ENCODE data around the gene NCKAP5. TPM values are rescaled to one million over a fixed set of nuclear protein-coding genes. Genes with fewer than 3 reads are reported as not detected.
"Not testable (repeated sequence)": the region's sequence is repeated elsewhere in the genome, so short reads cannot be mapped to it uniquely, and the experiment has no call there.

Gene NCKAP5
- total RNA-seq, 1 donor from 2014 or later, result 4.6 TPM

DNA sequence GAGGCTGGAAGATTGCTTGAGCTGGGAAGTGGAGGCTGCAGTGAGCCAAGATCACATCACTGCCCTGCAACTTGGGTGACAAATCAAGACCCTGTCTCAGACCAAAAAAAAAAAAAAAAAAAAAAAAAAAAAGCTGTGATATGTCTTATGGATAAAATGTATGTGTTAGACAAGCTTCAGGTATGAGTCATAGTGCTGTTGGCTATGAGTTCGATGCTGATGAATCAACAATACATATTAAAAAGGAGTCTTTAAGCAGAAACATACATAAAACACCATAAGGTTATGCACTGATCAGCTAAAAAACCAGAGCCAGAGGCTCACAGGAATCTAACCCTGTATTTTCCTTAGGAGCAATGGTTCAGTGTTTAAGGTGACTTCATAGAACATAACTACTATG is 332.3 kb downstream of the NCKAP5 start:
- DNase-seq (ENCODE audit: low spot score) (no peak), ATAC-seq (no peak)

DNA sequence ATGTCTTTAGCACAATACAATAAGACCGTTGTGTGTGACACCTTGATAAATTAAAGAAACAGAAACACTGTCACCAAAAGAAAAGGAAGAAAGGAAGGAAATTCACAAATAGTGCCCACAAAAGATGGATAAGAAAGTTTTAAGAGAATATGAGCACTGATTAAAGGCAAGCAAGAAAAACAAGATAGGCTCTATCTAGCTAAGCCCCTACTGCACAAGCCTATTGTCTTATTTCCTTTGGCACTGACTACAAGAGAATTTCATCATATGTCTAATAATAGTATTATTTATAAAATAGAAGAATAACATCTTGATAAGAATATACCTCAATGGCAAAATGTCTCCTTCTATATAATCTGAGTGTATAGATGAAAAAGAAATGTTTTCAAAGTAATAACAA is 335.7 kb downstream of the NCKAP5 start:
- ATAC-seq (no peak), DNase-seq (ENCODE audit: low spot score) (no peak)

DNA sequence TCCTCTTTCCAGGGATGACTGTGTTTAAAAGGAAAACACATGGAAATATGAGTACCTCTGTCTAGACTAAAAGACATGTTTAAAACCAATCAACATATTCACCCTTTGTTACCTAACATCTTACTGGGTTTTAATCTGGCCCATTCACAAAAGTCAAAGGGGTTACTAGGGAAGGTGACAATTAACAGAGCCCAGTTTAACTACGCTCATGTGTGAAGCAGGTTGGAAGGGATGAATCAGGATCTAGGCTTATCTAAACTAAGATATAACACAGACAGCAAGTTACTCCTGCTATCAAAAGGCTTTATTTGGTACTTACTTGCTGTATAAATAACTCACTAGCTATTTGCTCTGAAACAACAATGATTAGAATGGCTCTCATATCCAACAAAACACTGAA is 337.0 kb downstream of the NCKAP5 start:
- no peak for DNase-seq (ENCODE audit: low spot score)
- ATAC-seq, result no peak

DNA sequence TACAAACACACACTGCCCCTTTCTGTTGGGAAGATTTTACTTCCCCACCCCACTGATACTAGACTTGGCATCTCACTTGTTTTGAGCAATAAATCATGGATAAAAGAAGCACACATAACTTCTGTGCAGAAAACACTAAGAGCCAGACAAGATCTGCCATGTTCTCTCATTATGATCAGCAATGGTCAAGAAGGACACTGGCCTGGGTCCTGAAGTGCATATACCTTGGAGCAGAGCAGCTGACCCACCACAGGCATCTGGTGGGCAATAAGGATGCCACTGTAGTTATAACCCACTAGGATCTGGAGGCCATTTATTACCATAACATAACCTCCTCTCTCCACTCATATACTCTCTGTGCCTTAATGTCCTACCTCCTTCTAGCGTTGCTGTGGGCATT is 338.3 kb downstream of the NCKAP5 start:
- DNase-seq (ENCODE audit: low spot score), result no peak
- no peak for ATAC-seq

DNA sequence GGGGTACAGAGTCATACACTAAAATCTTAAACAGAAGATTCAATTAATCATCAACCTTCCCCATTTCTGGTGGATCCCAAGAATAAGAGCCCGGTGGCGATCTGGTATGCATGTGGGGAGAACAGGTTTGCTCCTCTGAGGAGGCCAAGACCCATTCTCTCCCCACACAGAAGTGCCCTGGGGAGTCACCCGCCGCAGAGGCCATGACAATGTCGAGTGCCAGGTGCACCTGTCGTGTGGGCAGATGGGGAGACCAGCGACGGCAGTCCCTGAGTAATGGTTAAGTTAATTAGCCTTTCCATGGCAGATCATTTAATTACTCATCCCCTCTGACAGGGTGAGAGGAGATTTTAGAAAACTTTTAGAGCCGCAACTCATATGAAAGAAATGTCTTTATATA is 345.0 kb downstream of the NCKAP5 start:
- DNase-seq (ENCODE audit: low spot score) (no peak), ATAC-seq (no peak)

DNA sequence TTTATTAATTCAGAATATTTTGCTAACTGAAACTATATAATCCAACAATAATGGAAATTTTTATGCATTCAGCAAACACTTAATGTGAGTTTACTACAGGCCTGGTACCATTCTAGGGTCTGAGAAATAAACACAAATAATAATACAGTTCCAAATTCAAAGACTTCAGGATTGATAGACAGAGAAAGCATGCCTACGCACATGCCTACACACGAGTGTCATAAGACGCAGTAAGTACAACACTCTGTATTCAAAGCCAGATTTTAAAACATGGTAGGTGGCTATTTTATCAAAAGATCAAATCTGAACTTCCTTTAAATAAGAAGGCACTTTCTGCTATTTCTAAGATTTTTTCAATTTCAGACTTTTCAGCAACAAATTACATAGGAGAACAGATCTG is 346.9 kb downstream of the NCKAP5 start:
- no peak for DNase-seq (ENCODE audit: low spot score)
- ATAC-seq, result no peak

DNA sequence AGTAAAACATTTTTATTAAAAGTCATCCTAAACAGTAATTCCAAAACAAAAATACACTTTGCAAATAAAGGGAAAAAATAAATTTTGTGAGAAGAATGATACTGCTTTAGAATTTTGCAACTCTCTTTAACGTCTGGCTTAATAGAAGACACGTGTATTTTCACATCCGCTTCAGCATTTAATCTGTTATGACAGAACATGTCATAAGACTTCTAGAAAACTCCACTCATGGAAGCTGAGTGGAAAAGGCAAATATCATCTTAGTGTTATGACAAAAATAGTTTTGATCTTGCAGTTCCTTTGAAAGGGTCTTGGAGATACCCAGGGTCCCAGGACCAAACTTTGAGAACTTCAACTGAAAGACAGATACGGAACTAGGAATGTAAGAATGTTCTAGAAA is 350.1 kb downstream of the NCKAP5 start:
- DNase-seq (ENCODE audit: low spot score) (no peak), ATAC-seq (no peak)

DNA sequence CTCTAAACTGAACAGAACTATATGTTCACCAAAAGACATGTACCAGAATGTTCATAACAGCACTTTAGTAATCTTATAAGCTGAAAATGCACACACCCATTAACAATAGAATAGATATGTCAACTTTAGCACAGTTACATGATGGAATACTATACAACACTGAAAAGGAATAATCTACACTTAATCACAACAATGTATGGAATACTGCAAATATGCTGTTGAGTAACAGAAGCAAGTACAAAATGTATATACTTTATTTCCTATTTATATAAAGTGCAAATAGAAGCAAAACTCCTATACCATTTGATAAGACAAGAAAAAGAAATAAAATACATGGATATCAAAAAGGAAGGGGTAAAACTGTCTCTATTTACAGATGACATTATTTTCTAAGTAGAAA is 352.8 kb downstream of the NCKAP5 start:
- DNase-seq (ENCODE audit: low spot score) (no peak), ATAC-seq (no peak)

DNA sequence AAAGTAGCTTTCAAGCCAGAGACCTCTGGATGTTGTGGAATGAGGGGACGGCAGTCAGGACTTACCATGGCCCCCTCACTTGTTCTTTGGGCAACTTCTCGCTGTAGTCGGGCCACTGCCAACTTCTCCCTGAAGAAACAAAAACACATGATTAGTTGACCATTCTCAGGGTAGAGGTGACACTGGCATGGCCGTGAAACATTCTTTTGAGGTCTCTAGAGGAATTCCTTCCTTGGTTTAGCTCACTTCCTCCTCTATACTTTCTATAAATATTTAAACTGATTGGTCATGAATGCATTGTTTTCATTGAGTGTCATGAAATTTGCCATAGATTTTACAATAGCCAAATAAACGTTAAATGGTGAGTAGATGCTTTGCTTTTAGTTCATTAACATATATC is 354.6 kb downstream of the NCKAP5 start:
- ATAC-seq (no peak), DNase-seq (ENCODE audit: low spot score) (no peak)

DNA sequence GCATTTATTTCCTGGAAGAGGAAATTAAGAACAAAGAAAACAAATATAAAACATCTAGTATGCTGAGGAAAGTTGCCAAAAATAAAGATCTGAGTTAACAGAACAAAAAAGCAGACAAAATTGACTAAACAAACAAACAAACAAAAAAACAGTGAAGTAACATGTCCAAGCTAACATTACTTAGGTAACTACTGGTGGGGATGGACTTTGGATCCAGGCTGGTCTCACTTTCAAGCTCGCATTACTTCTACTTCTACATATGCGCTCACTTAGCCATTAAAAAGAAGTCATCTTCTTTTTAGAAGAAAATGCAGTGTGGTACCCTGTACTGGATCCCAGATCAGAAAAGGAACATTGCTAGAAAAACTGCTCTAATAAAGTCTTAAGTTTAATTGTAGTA is 358.9 kb downstream of the NCKAP5 start:
- ATAC-seq (peak; percentile 78), DNase-seq (ENCODE audit: low spot score) (no peak)

DNA sequence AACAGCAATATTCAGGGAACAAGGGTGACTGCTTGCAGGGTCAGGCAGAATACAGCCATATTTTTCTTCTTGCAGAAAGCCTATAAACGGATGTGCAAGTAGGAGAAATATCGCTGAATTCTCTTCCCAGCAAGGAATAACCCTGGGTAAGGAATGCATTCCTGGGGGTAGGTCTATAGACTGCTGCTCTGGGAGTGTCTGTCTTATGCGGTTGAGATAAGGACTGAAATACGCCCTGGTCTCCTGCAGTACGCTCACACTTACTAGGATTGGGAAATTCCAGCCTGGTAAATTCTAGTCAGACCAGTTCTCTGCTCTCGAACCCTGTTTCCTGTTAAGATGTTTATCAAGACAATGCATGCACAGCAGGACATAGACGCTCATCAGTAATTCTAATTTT is 361.6 kb downstream of the NCKAP5 start:
- not testable (repeated sequence) for DNase-seq (ENCODE audit: low spot score); ATAC-seq

DNA sequence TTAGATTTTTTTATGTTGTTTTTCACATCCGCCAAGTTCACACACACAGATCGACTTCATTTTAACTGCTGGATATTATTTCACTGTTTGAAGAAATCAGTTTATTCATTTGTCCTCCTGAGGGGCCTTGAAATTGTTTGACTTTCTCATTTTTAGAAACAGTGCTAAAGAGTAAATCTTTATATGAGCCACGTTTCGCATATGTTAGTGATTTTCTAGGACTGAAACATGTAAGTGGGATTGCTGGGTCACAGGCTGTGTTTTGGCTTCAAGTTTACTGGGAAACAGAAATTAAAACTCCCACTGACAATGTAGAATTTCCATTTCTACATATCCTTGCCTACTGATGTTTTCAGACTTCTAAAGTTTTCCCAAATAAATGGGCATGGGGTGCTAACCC is 363.8 kb downstream of the NCKAP5 start:
- no peak for ATAC-seq
- no peak for DNase-seq (ENCODE audit: low spot score)

DNA sequence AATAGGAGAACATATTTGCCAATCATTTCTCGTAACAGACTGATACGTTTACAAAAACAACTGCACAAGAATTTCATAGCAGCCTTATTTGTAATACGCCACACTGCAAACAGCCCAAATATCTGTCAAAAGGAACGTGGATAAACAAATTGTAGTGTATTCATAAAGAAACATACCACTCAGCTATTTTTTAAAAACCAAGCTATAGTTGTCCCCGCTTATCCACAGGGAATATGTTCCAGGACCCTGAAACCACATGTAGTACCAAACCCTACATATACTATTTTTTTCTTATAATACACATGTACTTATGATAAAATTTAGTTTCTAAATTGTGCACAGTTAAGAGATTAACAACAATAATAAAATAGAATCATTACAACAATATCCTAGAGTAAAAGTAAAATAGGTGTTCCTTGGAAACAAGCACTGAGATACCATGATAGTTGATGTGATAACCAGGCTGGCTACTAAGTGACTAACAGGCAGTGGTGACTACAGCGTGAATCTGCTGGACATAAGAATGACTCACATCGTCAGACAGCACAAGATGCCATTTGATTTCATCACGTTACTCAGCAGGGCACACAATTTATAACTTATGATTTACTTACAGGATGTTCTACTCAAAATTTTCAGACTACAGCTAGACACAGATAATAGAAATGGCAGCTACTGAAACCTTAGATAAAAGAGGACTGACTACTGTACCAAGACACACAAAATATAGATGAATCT is 367.4 kb downstream of the NCKAP5 start:
- ATAC-seq (peak; percentile 71), DNase-seq (ENCODE audit: low spot score) (no peak)

DNA sequence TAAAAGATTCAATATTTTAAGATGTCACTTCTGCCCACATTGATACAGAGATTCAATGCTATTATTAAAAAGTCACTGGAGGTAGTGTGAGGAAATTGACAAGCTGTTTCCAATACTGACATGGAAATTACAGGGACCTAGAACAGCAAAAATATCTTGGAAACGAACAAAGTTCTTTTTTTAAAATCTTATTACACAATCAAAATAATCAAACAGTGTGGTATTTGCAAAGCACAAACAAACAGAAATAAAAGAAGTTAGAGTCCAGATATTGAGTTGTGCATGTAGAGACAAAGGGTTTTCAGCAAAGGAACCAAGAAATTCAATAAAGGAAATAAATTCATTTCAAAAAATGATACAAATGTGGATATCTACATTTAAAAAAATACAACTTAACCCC is 369.6 kb downstream of the NCKAP5 start:
- ATAC-seq, result peak; percentile 50
- DNase-seq (ENCODE audit: low spot score), result no peak

DNA sequence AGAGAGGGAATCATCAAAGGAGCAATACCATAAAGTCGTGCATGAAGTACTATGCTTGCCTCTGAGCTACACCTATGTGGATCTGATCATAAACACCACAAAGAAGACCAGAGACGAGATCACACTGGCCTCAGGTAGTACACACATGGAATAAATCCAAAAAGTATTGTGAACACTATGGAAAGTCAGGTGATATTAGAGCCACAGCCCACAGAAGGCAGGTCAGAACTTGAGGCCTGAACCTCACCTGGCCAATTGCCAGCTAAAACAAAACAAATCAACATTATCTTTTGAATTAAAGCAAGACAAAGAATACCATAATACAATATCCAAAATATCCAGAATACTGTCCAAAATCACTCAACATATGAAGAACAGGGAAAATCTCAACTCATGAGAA is 371.1 kb downstream of the NCKAP5 start:
- DNase-seq (ENCODE audit: low spot score) (no peak), ATAC-seq (no peak)

DNA sequence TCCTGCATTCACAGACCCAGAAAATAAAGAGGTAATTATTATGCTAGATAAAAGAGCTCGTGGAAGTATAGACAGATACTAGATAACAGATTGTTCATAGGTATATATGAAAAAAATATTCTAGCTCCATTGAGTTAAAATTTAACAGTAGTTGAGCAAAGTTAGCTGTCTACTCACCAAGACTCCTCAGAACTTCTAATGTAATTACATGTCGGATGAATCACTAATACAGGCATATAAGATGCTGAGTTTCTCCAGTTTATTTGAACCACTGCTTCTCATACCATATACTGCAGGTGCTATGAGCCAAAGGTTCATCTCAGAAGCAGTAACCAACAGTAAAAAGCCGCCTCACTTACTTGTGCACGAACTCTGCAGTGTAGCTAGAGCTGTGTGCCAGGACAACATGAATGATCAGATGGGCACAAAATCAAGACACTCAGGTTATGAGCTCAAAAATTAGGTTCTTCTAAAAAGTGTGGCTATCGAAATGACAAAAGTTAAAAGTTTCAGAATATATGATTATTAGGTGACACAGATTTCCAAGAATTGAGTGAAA is 373.4 kb downstream of the NCKAP5 start:
- peak; percentile 70 for ATAC-seq
- DNase-seq (ENCODE audit: low spot score), result no peak

DNA sequence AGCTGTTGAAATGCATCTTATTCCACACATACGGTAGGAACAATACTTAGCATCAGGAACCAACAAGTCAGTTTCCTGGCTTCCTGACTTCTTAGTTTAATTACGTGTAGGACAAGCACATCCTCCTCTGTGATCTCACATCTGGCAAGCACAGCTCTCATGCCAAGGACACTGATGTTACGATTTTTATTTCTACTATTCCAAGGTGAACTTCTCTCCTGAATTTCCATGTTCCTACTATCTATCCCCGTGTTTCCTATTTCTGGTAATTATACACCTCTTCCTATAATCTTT is 374.0 kb downstream of the NCKAP5 start:
- DNase-seq (ENCODE audit: low spot score), result no peak
- ATAC-seq, result no peak

DNA sequence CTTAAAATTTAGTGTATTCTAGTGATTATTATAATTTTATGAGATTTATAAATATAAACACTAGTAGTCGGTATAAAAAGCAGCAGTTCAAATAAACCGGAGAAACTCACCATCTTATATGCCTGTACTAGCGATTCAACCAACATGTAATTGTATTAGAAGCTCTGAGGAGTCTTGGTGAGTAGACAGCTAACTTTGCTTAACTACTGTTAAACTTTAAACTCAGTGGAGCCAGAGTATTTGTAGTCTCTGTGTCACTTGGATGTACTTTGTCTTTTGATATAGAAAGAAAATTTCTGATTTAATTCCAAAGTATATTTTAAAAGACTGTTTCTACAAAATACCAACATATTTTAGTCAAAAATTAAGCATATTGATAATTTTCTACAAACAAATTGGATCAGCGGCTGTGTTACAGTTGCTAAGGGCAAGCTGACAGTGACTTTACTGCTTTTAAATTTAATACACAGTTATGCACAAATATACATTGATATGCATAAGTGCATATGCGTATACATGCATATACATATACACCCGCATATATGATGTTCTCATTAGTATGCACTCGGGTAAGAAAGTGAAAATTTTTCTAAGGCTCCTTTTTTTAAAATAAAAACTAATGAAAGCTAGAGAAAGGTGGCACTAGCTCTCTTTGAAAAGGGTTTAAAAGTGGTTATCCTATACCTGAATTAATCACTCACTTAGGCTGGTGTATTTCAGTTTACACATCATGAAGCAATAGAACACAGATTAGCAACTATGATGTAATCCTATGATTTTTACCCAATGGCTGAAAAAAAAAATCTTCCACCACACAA is 374.5 kb downstream of the NCKAP5 start:
- DNase-seq (ENCODE audit: low spot score) (no peak), ATAC-seq (peak; percentile 84)

DNA sequence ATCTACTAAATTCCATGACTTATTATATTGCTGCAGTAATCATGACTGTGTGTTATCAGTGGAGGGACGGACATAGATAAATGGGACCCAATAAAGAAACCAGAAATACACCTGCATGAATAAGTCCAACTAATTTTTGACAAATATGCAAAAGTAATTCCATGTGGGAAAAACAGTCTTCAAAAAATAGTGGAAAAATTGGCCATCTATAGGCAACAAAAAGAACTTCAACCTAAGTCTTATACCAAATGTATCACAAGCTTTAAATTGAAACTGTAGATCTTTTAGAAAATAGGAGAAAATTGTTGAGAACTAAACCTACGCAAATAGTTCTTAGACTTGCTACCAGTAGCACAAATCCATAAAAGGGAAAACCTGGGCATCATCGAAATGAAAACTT is 376.2 kb downstream of the NCKAP5 start:
- no peak for ATAC-seq
- DNase-seq (ENCODE audit: low spot score), result no peak

DNA sequence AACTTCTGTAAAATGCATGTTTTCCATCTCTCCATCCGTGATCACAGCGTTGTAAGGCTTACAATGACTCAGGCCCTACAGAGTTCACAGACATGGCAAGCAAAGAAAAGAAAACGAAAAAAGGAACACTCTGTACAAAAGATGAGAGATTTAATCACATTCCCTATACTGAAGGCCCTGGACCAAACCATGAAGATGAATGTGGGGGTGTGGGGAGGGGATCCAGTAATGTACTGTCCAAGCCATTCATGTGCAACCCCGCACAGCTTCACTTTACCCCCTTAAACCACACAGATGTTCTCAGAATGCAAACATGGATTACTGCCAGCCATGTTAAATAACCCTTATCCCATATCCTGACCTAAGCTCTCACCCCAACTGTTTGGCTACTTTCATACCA is 391.1 kb downstream of the NCKAP5 start:
- DNase-seq (ENCODE audit: low spot score), result no peak
- ATAC-seq, result no peak

DNA sequence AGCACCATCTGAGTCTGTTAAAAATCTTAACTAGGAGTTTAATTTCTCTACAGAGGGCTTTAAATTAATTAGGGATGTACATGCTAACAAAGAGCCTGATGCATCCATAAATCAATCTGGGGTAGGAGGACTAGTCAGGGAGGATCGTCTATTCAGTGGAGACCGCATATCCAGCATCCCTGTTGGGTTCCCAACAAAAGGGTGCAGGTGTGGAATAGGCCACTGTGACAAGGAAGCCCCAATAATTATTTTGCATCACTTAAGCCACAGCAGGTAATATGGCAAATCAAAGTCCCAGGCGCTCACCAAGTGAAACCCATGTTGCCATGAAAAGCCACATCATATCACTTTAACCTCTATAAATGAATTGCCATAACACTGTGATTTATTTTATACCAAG is 392.3 kb downstream of the NCKAP5 start:
- no peak for DNase-seq (ENCODE audit: low spot score)
- ATAC-seq, result no peak

DNA sequence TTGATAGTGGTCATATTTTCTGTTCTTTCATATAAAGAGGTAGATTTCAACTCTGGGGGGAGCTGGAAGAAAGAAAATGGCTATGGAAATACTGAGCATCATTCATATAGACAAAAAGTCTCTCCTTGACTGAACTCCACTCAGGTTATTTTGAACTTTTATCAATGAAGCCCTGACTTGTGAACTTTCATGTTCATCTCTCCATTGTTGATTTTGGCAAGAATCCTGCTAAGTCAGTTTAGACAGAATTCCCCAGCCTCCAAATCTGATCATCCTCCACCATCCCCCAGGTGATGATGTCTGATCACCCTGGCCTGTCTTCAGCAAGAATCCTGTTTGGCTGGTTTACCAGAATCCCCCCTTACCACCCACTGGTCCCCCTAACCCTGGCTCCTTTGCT is 395.0 kb downstream of the NCKAP5 start:
- peak; percentile 57 for ATAC-seq

More for the DNA sequence above, 395.0 kb downstream of the NCKAP5 start:
- no peak for DNase-seq (ENCODE audit: low spot score)

Measured in left lobe of liver (tissue), 2 donors.